Measurements from ENCODE around the gene ALKAL2.

The ALKAL2 gene

GRCh38 chr2:274503-274902 lies 13.4 kb downstream of the ALKAL2 start:
- no peak overlapping the region for H3K27ac ChIP-seq
- no peak for DNase-seq (ENCODE audit: low read depth, low spot score)

GRCh38 chr2:273333-273732 lies 14.6 kb downstream of the ALKAL2 start:
- no peak overlapping the region for H3K27ac ChIP-seq
- DNase-seq (ENCODE audit: low read depth, low spot score) = no peak

GRCh38 chr2:271917-272316 lies 16.0 kb downstream of the ALKAL2 start:
- H3K27ac ChIP-seq = no peak overlapping the region
- no peak for DNase-seq (ENCODE audit: low read depth, low spot score)

GRCh38 chr2:270861-271260 lies 17.0 kb downstream of the ALKAL2 start:
- H3K27ac ChIP-seq = no peak overlapping the region

GRCh38 chr2:269356-270030 lies 18.4 kb downstream of the ALKAL2 start:
- H3K27ac ChIP-seq = no peak overlapping the region
- no peak for DNase-seq (ENCODE audit: low read depth, low spot score)

More at GRCh38 chr2:270861-271260, 17.0 kb downstream of the ALKAL2 start:
- no peak for DNase-seq (ENCODE audit: low read depth, low spot score)

- no peak overlapping the region for H3K27ac ChIP-seq
- no peak for DNase-seq (ENCODE audit: low read depth, low spot score)
Measured at GRCh38 chr2:268323-268722, 19.6 kb downstream of the ALKAL2 start.

- H3K27ac ChIP-seq = peak within 1 kb of the TSS; percentile 65
- peak; percentile 92 for DNase-seq (ENCODE audit: low read depth, low spot score)
Measured at GRCh38 chr2:264493-265468, 23.1 kb downstream of the ALKAL2 start, which contains the start of gene ACP1. TSS of gene ACP1 (plus strand) at chr2:264947. CDS start at chr2:264965, 18 bp downstream.

GRCh38 chr2:263774-264492 lies 24.0 kb downstream of the ALKAL2 start, which contains the start of gene SH3YL1:
TSS of gene SH3YL1 (minus strand) at chr2:264032. CDS start at chr2:263984, 48 bp downstream.
- DNase-seq (ENCODE audit: low read depth, low spot score) = no peak
- peak within 1 kb of the TSS; percentile 65 for H3K27ac ChIP-seq

- peak overlapping the region; percentile 65 for H3K27ac ChIP-seq
- no peak for DNase-seq (ENCODE audit: low read depth, low spot score)
Measured at GRCh38 chr2:263022-263738, 24.7 kb downstream of the ALKAL2 start.

- DNase-seq (ENCODE audit: low read depth, low spot score) = no peak
- H3K27ac ChIP-seq = peak overlapping the region; percentile 65
Measured at GRCh38 chr2:262117-262516, 25.8 kb downstream of the ALKAL2 start.

GRCh38 chr2:260507-261161 lies 27.3 kb downstream of the ALKAL2 start:
- no peak for DNase-seq (ENCODE audit: low read depth, low spot score)
- H3K27ac ChIP-seq = no peak overlapping the region

- no peak for DNase-seq (ENCODE audit: low read depth, low spot score)
- H3K27ac ChIP-seq = no peak overlapping the region
Measured at GRCh38 chr2:259789-260331, 28.0 kb downstream of the ALKAL2 start.

GRCh38 chr2:258933-259332 lies 29.0 kb downstream of the ALKAL2 start:
- no peak for DNase-seq (ENCODE audit: low read depth, low spot score)
- H3K27ac ChIP-seq = no peak overlapping the region

GRCh38 chr2:257842-258241 lies 30.0 kb downstream of the ALKAL2 start:
- no peak for DNase-seq (ENCODE audit: low read depth, low spot score)
- no peak overlapping the region for H3K27ac ChIP-seq

GRCh38 chr2:257429-257828 lies 30.5 kb downstream of the ALKAL2 start:
- no peak for DNase-seq (ENCODE audit: low read depth, low spot score)
- H3K27ac ChIP-seq = no peak overlapping the region

GRCh38 chr2:256094-256493 lies 31.8 kb downstream of the ALKAL2 start:
- H3K27ac ChIP-seq = no peak overlapping the region
- DNase-seq (ENCODE audit: low read depth, low spot score) = no peak

GRCh38 chr2:255195-255594 lies 32.7 kb downstream of the ALKAL2 start:
- no peak overlapping the region for H3K27ac ChIP-seq
- no peak for DNase-seq (ENCODE audit: low read depth, low spot score)

- no peak for DNase-seq (ENCODE audit: low read depth, low spot score)
- no peak overlapping the region for H3K27ac ChIP-seq
Measured at GRCh38 chr2:254241-254640, 33.6 kb downstream of the ALKAL2 start.

GRCh38 chr2:253202-253638 lies 34.7 kb downstream of the ALKAL2 start:
- DNase-seq (ENCODE audit: low read depth, low spot score) = no peak
- no peak overlapping the region for H3K27ac ChIP-seq
